GM18505 (cell line): ENCODE data around the gene LRRC15.

Experiments
- ATAC-seq: cut with Tn5 transposase; IDR thresholded peaks from one replicate; pipeline ENCODE4 v1.9.1; 2021; ENCODE audit not compliant: unreplicated experiment
- POLR2A ChIP-seq: IDR thresholded peaks from 4 replicates; pipeline ENCODE4 v1.6.1; 2011; ENCODE audit warnings: borderline replicate concordance; ENCODE audit not compliant: insufficient read depth, insufficient read length; ENCODE audit errors: extremely low read depth

Gene LRRC15

GRCh38 chr3:194395778-194396538 is 26.4 kb upstream of the LRRC15 start:
- TF ChIP-seq POLR2A: no peak
- ATAC-seq: no peak

- ATAC-seq: no peak
- no peak for TF ChIP-seq POLR2A
Observed at GRCh38 chr3:194395212-194395611, 25.7 kb upstream of the LRRC15 start.

GRCh38 chr3:194392576-194392975 is 23.0 kb upstream of the LRRC15 start:
- no peak for ATAC-seq
- TF ChIP-seq POLR2A: no peak

- TF ChIP-seq POLR2A: no peak
- ATAC-seq: no peak
Observed at GRCh38 chr3:194390835-194391234, 21.3 kb upstream of the LRRC15 start.

- no peak for TF ChIP-seq POLR2A
- no peak for ATAC-seq
Observed at GRCh38 chr3:194389269-194389668, 19.7 kb upstream of the LRRC15 start.

- ATAC-seq: no peak
- no peak for TF ChIP-seq POLR2A
Observed at GRCh38 chr3:194387926-194388418, 18.4 kb upstream of the LRRC15 start.

- no peak for ATAC-seq
- TF ChIP-seq POLR2A: no peak
Observed at GRCh38 chr3:194387276-194387675, 17.7 kb upstream of the LRRC15 start.

- no peak for TF ChIP-seq POLR2A
- no peak for ATAC-seq
Observed at GRCh38 chr3:194386648-194387047, 17.1 kb upstream of the LRRC15 start.

- ATAC-seq: no peak
- TF ChIP-seq POLR2A: no peak
Observed at GRCh38 chr3:194386066-194386465, 16.5 kb upstream of the LRRC15 start.

- no peak for TF ChIP-seq POLR2A
- no peak for ATAC-seq
Observed at GRCh38 chr3:194384569-194385001, 15.0 kb upstream of the LRRC15 start.

GRCh38 chr3:194384156-194384555 is 14.6 kb upstream of the LRRC15 start:
- no peak for ATAC-seq
- TF ChIP-seq POLR2A: no peak

- no peak for TF ChIP-seq POLR2A
- no peak for ATAC-seq
Observed at GRCh38 chr3:194383276-194383940, 13.9 kb upstream of the LRRC15 start.

GRCh38 chr3:194382892-194383223 is 13.3 kb upstream of the LRRC15 start:
- no peak for ATAC-seq
- no peak for TF ChIP-seq POLR2A
